Hematopoietic multipotent progenitor cell treated with erythropoietin and hydrocortisone succinate and interleukin-3 and kit ligand, for 6 days (in vitro differentiated cells): ENCODE results near the gene PPP2R2C.

Source experiments
- DNase-seq: peaks from one replicate; pipeline ENCODE4 v3.0.0-alpha.2; 2015

The PPP2R2C gene

DNA sequence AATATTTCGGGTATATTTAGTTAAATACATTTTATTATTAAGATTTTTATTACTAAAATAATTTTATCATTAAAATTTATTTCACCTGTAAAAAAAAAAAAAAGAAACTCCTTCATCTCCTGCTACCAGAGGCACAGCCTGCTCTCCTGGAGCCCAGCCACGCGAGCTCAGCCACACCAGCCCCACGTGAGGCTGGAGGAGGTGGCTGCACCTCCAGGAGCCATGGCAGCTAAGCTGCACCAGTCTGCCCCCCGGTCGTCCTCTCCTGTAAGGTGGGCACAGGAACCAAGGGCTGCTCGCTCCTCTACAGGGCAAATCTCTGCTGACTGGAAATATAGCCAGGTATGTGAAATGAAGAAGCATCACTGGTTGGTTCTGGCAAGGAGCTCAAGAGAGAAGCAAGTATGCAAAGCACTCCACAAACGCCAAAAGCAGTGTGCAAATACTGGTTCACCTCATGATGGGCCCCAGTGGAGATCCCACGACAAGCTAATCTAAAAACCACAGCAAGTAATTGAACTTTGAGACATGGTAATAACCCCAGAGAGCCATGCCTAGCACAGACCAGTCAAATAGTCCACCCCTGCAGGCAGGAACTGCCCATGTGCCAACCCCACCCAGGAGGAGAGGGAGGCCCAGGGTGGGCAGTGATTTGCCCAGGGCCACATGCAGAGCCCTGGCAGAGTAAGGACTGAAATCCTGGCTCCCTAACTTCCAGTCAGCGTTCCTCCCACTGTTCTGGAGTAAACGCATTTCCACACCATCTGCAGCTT lies 112.7 kb downstream of the PPP2R2C start:
- no peak for DNase-seq

DNA sequence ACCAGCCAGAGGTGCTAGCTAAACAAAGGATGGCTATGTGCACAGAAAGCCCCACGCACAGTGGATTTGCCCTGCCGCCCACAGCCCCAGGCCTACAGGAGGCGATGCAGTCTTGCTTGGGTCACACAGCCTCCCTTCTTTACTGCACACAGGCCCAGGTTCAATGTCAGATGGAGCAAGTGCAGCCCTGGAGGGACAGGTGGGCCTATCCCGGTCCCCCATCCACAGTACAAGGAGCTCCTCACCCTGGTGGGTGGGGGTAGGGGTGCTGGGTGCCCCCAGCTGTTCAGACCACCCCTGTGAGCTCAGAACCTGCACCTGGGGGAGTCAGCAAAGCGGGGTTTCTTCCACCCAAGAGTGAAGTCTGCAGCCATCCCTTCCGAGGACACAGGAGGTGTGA lies 114.9 kb downstream of the PPP2R2C start:
- DNase-seq: no peak

DNA sequence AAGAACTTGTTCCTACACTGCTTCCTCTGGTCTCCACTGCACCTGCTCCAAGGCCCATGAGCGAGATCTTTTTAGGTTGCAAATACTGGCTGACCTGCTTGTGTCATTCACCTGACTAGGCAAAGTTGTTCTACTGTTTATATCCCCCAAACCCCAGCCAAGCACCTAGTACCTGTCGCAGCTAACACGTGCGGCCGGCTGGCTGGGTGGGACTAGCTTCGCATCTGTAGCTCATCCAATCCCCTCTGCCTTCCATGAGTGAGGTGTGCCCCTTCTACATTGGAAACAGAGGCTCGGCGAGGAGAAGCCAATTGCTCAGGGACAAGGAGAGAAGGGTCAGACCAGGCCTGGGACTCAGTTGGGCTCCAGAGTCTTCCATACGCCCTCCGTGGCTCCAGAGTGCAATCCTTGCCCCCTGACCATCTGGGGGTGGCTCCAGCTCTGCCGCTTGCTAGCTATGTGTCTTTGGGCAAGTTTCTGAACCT lies 116.3 kb downstream of the PPP2R2C start:
- no peak for DNase-seq

- DNase-seq: peak; percentile 14
Measured at GRCh38 chr4:6355052-6355451, 117.4 kb downstream of the PPP2R2C start.

GRCh38 chr4:6354626-6355025 lies 117.8 kb downstream of the PPP2R2C start:
- DNase-seq: no peak

GRCh38 chr4:6354119-6354518 lies 118.3 kb downstream of the PPP2R2C start:
- DNase-seq: no peak

GRCh38 chr4:6352031-6352692 lies 120.3 kb downstream of the PPP2R2C start:
- no peak for DNase-seq

DNA sequence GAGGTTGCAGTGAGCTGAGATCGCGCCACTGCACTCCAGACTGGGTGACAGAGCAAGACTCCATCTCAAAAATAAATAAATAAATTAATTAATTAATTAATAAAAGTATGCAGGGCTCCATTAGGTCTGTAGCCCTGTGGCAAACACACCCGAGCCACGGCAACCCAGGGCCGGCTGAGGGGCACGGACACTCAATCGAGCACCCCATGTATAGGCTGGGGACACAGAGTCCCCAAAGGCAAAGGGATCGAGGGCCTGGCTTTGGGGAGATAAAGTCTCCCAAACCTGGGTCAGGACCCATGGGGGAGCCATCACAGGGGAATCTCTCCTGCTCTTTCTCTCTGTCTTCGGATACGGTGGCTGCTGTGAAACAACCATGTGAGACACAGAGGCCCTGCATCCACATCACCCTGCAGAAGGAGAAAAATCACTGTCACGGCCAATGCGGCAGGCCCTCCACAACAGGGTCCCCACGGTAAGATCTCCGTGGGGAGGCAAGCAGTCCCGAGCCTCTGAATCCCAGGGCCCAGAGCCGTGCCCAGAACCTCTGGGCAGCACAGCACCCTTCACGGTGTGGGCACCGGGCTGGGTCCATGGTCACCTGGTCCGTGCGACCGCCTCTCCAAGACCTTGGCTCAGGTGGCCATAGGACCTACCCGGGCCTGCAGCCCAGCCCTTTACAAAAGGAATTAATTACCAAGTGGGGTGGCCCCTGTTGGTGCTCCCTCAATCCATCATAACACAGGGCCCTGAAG lies 121.0 kb downstream of the PPP2R2C start:
- DNase-seq: no peak

- DNase-seq: no peak
Measured at GRCh38 chr4:6350646-6351045, 121.8 kb downstream of the PPP2R2C start.

DNA sequence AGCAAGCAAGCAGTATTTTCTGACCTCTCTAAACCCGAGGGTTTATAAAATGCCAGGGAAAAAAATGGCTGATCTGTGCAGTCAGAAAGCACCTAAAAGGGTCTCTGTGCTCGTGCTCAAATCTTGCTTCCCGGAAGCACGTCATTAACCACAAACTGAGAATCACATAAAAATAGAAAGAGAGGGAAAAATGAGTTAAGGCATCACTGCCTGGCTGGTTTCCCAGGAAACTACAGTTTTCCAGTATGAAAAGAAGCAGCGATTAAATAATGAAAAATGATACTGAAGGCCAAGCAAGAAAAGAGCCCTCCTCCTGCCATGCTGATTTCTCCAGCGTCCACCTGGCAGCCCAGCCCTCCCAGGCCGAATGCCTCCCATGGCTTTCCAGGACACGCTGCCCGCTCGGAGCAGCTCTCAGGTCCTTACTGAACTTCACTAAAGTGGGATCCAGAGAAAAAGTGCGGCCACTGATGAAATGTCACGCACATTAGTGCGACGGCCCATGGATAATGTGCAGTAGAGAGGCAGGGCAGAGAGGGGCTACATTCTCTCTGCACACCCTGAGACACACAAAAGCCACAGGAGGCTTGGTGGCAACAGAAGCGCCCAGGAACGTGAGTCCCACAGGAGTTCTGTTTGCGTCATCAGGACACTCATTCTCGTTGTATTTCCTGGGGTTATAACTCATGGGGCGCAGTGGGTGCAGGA lies 122.4 kb downstream of the PPP2R2C start:
- DNase-seq: no peak

DNA sequence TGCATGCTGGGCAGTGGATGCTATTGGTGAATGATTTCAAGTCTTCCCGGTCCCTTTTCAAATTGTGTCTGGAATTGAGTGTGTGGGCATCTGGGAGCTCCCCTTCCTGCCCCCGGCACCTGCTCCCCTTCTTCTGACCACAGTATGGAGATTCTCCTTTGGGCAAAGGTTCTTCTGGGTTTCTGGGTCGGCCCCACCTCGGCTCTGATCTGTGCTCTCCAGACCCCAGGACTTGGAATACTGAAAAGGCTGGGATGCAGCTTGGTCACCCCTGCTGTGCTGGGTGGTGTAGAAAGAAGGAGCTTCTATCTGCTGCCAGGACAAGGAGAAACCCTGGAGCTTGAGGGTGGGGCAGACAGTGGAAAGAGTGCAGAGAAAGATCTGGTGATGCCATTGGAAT lies 124.0 kb downstream of the PPP2R2C start:
- DNase-seq: no peak

DNA sequence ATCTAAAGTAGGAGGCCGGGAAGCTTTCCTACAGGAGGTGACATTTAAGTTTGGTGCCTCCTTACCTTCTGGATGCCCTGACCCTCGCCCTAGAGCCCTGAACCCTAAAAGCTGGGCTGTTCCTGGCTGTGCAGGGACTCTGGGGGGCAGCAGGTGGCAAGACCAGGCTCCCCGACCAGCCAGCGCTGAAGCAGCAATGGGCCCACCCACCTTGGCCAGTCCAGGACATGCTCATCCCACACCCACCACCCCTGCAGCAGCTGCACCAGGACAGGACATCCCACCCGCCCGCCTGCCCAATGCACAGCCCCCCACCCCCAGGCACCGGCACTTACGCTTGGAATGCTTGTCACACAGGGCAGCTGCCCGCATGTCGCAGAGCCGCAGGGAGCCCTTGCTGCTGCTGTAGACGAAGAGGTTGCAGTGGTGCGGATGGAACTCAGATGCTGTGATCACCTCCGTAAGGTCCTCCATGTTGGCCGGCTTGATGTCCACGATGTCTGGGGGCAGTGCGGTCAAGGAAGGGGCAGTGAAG lies 124.8 kb downstream of the PPP2R2C start:
- no peak for DNase-seq

GRCh38 chr4:6346373-6347110 lies 125.9 kb downstream of the PPP2R2C start:
- no peak for DNase-seq

DNA sequence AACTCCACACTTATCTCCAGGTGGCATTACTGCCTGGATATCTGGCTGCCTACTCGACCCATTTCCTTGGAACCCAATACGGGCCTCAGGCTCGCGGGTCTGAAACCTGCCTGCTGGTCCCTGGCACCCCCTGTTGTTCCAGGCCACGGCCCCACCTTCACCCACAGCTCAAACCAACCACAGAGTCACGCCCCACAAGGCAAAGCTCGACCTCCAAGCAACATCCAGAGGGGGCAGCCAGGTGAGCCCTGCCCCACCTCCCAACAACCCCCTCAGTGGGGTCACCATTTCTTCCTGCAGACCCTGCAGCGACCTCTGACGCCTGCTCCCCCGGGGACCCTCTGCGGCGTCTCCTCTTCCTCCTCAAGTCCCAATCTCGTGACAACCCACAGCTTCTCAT lies 126.5 kb downstream of the PPP2R2C start:
- DNase-seq: no peak

- DNase-seq: no peak
Measured at GRCh38 chr4:6345096-6345830, 127.2 kb downstream of the PPP2R2C start.

DNA sequence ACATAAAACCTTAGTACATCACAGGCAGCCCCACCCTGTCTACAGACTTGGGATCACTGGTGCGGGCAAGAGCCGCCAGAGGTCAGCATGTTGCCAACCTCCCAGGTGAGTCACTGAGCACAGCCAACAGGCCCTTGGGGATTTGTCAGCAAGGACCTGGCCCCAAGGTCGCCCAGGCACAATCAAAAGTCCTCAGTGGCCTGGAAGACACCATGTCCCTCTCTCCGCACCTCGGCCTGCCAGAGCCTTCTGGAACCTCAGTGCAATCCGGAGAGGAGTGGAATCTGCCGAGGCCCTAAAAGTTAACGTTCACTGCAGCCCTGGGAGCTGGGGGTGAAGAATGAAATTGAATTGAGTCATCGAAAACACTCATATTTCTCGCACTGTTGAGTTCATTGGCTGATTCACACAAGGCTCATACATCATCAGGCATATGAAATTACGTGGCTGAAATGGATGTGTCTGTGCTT lies 128.4 kb downstream of the PPP2R2C start:
- DNase-seq: no peak

GRCh38 chr4:6342530-6343293 lies 129.7 kb downstream of the PPP2R2C start:
- no peak for DNase-seq

- DNase-seq: no peak
Measured at GRCh38 chr4:6341696-6342095, 130.7 kb downstream of the PPP2R2C start.

- no peak for DNase-seq
Measured at GRCh38 chr4:6340446-6341015, 131.9 kb downstream of the PPP2R2C start.
